Effector CD8-positive, alpha-beta T cell (primary cell): Measurements from ENCODE around the gene FRRS1.
"Not testable (repeated sequence)": the region's sequence is repeated elsewhere in the genome, so short reads cannot be mapped to it uniquely, and the experiment has no call there.

ENCODE experiments used
- DNase-seq: peaks from one replicate; lab custom pipeline; 2025; lab: John Stamatoyannopoulos, UW
- total RNA-seq, 4 experiments: gene quantifications; one replicate each; lab custom pipeline; 2026; lab: John Stamatoyannopoulos, UW

FRRS1 gene, protein sequence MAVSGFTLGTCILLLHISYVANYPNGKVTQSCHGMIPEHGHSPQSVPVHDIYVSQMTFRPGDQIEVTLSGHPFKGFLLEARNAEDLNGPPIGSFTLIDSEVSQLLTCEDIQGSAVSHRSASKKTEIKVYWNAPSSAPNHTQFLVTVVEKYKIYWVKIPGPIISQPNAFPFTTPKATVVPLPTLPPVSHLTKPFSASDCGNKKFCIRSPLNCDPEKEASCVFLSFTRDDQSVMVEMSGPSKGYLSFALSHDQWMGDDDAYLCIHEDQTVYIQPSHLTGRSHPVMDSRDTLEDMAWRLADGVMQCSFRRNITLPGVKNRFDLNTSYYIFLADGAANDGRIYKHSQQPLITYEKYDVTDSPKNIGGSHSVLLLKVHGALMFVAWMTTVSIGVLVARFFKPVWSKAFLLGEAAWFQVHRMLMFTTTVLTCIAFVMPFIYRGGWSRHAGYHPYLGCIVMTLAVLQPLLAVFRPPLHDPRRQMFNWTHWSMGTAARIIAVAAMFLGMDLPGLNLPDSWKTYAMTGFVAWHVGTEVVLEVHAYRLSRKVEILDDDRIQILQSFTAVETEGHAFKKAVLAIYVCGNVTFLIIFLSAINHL
- total RNA-seq = 0.10 to 0.91 (median 0.43) reads per million in 4 experiments

DNA sequence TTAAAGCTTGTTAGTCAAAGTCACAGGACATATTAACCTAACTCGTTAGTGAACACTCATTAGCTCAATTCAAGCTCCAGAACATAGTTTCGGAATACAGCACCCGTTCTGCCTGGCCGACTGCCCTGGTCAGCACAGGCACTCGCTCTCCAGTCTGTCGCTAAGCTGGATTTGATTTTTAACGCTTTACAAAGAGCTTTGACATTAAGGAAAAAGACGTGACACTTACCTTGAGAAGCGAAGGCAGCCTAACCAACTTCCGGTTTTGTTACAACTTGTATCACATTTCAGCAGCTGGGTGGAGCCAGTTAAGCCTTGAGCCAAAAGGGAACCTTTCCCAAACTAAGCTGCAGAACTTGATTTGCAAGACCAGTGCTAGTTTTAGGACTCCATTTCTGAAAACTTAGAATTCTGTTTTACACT is at the start of gene FRRS1:
Gene FRRS1, minus strand, starts transcription at position 258 of the 423 bp plus-strand sequence. CDS start 17,867 bp downstream, outside the sequence.
- no peak for DNase-seq

DNA sequence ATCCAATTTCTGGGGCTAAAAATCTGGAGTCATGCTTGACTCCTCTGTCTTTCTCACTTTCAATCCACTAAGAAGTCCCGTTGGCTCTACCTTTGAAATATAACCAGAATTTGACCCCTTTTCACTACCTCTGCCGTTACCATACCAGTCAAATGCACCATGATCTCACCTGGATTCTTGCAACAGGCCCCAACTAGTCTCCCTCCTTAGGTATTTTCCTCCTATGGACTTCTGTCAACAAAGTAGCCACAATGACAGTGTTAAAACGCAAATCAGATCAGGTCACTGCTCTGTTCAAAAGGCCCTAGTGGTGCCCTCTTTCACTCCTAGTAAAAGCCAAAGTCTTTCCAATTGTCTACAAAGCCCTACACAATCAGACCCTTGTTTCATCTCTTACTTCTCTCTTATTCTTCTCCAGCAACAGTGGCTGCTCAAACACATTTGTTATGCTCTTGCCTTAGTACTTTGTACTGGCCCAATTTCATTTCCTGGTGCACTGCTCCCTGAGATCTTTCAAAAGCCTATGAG is 48.0 kb upstream of the FRRS1 start:
- no peak for DNase-seq

DNA sequence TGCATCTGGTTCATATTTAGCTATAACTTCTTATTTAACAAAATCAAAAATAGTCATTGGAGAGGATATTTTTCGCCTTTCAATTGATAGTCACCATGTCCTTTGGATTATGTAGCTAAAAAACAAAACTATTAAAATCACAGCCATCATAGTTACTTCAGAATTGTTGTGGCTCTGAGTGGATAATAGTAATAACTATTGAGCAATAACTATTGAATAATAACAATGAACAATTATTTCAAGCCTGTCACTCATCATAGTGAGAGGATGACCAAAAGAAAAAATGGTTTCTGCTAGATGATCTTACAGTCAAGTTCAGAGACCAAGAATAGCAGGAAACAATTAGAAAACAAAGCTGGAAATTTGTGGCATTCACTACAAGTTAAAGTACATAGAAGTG is 45.3 kb upstream of the FRRS1 start:
- no peak for DNase-seq

DNA sequence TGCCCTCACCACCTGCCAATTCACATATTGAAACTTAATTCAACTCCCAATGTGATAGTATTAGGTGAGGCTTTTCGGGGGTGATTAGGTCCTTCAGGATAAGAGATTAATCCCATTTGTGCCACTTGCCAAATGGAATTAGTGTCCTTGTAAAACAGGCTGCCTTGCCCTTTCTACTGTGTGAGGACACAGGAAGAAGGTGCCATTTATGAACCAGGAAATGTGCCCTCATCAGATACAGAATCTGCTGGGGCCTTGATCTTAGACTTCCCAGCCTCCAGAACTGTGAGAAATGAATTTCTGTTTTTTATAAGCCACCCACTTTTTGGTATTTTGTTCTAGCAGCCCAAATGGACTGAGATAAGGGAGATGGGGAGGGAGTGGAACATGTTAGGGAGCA is 44.6 kb upstream of the FRRS1 start:
- DNase-seq = no peak

DNA sequence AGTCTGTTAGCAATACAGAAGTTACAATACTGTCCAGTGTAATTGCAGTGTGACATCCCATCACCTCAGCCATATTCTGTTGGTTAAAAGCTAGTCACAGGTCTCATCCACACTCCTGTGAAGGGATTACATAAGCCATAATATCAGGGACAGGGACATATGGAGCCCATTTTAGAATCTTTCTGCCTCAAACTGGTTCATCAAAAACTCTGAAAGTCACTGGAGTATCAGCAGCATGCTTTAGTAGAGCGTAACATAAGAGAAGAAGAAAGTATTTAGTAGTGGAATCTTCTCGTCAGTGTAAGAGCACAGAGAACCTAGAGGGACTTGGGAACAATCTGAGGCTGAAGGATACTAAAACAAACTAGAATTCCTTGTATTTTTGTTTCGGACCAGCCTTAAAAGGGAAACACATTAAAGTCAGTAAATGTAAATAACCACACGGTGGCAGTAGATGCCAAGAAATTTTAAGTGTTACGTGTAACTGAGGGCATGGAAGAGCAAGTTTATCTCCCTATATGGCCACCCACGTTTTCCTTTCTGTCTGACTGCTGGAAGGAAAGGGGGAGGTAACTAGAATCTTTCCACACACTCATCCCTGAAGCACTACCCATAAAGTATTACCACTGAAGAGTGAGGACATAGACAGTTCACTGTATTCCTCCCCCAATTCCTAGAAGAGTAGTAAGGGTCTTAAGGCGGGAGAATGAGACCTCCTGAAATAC is 42.1 kb upstream of the FRRS1 start:
- no peak for DNase-seq

DNA sequence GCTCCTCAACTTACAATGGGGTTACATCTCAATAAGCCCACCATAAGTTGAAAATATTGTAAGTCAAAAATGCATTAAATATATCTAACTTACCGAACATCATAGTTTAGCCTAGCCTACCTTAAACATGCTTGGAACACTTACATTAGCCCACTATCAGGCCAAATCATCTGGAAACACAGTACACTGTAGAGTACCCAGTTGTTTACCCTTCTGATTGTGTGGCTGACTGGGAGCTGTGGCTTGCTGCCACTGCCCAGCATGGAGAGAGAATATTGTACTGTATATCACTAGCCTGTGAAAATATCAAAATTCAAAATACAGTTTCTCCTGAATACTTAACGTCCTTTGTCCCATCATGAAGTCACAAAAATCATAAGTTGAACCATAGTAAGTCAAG is 40.4 kb upstream of the FRRS1 start:
- no peak for DNase-seq

DNA sequence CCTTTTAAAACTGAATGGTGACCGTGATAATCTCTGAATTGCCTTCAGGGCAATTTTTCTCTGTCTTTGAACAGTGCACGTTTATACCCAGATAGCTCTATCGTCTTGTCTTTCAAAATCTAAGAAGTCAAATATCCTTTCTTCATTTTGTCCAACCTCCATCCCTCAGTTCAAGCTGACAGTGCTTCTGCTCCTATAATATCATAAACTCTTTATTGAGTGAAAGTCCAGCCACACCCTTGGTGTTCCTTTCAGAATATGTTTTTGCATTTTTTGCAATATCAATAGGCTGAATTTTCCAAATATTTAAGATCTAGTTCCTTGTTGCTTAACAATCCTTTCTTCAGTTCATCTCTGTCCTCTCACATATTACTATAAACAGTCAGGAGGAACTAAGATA is 35.1 kb upstream of the FRRS1 start:
- DNase-seq = no peak

DNA sequence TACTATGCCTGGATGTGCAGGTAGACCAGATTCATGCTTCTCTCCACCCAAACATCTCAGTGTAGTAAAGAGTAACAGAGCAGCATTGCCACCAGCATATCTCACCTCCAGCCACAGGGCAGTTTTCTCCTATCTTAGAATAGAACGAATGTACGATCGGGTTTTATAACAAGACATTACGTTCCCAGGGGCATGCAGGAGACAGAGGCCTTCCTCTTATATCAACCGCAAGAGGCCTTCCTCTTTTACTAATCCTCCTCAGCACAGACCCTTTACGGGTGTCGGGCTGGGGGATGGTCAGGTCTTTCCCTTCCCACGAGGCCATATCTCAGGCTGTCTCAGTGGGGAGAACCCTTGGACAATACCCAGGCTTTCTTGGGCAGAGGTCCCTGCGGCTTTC is 27.4 kb upstream of the FRRS1 start:
- not testable (repeated sequence) for DNase-seq

DNA sequence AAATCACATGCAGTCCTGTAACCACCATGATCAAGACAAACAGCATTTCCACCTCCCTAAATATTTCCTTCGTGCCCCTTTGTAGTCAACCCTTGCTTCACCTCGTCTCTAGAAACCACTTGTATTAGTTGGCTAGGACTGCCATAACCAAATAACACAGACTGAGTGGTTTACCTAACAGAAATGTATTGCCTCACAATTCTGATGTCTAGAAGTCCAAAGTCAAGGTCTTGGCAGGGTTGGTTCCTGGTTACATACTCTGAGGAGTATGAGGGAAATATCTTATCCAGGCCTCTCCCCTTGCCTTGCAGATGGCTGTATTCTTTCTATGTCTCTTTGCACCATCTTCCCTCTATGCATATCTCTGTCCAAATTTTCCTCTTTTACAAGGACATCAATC is 23.3 kb upstream of the FRRS1 start:
- no peak for DNase-seq

DNA sequence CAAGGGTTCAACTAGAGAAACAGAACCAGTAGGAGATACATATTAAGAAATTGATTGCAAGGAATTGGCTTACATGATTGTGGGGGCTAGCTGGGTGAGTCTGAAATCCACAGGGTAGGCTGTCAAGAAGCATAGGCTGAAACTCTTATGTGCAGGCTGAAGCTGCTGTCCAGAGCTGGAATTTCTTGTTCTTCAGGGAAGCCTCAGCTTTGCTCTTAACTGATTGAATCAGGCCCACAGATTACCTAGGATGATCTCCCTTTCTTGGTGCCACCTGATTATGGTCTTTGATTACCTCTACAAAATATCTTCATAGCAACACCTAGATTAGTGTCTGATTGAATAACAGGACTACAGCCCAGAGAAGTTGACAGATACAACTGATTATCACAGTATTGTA is 22.5 kb upstream of the FRRS1 start:
- DNase-seq = no peak

DNA sequence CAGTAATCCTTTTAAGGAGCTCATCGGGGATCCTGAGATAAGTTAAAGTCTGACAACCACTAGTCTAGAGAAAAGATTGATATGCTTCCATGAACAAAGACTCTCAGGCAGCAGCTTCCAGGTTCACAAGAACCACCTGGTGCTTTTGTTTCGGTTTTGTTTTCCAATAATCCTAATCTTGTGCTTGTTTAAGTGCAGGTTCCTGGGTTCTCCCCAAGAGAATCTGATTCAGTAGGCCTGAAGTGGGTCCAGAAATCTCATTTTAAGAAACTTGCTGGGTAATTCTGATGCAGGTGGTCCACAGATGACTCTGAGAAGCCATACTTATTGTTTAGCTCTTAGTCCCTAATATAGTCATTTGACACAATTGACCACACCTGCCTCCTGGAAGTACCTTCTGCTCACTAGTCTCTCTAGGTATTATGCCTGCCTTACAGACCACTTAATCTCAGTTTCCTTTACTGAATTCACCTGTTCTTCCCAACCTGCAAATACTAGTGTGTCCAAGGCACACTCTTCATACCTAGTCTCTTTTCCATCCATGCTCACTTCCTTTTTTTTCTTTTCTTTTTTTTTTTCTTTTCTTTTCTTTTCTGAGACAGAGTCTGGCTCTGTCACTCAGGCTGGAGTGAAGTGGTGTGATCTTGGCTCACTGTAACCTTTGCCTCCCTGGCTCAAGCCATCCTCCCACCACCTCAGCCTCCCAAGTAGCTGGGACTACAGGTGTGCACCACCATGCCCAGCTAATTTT is 20.5 kb upstream of the FRRS1 start:
- DNase-seq = no peak

DNA sequence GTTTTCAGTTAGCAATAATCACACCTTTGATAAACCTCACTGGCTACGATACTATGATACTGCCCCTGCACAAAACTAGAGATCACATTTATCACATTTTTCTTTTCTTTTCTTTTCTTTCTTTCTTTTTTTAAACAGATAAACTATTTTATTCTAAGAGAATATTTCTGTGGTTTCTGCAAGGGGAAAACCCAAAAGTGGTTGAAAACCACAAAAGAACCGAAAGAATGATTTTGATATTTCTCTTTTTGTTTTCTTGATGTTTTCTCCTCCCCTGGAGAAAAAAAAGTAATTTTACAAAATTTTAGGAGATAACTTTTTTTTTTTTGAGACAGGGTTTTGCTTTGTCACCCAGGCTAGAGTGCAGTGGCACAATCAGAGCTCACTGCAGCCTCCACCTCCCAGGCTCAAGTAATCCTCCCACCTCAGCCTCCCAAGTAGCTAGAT is 18.4 kb upstream of the FRRS1 start:
- DNase-seq = no peak

DNA sequence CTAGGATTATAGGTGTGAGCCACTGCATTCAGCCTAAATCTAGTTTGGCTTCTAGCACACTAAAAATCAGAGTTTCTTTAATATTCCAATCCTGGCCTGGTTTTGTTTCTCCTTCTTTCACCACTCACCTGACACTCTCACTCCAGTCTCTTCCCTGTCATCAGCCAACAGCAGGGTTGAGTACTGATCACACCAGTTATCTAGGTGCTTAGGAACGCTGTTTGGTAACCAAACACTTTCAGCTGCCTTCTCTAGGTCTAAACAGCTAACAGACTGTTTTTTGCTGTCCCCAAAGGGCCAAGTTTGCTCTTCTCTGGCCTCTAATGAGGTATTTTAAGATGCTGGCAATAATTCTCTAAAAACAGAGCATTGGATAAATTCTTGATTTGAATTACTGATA is 17.7 kb upstream of the FRRS1 start:
- no peak for DNase-seq

DNA sequence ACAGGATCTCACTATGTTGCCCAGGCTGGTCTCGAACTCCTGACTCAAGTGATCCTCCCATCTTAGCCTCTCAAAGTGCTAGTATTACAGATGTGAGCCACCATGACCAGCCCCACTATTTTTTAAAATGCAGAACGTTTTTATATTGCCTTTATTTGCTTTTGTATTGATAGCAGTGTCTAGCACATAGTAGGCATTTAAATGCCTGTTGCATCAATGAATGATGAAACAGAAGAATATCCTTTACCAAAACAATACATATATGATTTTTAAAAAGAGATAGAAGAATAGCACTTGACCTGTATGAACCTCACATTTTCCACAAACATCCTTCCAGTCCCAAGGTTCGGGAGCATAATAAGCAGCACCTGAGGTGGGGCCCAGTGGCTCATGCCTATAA is 16.5 kb upstream of the FRRS1 start:
- DNase-seq = no peak

DNA sequence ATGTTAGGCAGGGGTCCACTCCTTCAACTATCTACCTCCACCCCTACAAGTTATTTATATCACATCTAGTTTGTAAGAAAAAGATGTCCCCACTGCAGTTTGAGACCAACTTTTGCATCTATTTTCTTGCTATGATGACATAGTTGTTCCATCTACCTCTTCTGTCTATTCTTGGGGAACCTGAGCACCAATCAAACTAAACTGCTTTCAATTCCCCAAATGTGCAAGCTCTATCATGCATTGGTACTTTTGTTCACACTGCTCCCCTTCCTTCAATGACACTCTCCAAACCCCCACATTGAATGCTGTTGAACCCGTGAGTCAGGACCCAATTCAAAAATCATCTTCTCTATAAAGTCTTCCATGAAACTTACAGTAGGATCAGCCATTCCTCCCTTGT is 16.0 kb upstream of the FRRS1 start:
- no peak for DNase-seq

DNA sequence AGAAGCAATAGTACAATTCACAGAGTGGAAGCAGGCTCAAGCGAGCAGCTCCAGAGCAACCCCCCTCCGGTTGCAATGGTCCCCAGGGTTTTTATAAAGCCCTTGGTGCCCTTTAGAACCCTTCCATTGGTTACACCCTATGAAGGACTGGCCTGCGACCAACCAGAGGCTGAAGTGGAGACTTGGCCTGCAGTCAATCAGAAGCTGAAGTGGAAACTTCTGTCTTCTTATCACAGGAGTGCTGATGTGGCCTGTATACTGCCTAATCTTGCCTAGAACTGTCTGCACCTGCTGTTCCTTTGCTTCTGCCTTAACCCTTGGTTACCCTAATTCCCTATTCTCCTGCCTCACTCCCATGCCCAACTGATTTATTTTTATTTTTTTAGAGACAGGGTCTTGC is 15.4 kb upstream of the FRRS1 start:
- no peak for DNase-seq

DNA sequence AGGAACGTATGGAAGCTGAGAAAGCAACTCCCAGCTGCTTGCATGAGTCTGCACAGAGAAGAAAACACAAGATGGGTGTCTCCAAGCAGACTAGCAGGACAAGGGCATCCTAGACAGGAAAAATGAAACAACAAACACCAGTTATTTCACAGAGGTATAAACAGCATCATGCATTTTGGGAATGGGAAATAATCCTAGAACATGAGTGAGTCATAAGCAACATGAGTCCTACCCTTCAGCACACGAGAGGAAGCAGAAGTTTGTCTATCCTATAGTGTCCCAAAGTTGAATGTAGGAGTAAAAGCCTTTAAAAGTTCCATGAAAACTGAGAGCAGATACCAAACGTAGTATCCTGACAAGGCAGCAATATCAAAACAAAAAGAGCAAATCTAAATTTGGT is 11.3 kb upstream of the FRRS1 start:
- DNase-seq = no peak

DNA sequence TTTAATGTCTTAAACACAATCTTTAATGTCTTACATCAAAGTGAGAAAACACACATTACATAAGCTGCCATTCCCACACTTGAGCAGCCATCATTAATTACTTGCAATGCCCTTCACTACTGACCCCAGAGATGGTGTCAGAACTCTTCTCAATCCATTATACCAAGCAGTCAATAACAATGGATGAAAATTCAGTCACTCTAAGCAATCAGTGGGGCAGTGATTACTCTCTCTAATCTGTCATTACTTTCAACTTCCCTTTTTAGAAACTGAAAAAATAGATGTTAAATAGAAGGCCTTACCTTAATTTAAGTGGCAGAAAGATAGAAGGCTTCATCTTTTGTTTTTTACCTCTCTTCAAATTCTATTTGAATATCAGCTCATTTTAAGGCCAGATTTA is 9.7 kb upstream of the FRRS1 start:
- no peak for DNase-seq

DNA sequence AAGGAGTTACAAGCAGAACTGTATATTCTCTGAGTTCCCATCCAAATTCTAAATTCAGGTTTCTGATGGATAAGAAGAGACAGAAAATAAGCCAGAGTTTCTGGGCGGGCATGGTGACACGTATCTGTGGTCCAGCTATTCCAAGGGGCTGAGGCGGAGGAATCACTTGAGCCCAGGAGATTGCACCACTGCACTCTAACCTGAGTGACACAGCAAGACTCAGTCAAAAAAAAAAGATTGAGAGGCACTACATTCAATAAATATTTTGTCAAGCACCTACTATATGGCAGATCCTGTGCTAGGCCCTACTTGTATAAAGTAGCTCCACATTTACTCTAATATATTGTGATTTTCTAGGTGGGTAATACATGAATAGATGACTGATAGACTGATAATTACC is 6.4 kb upstream of the FRRS1 start:
- no peak for DNase-seq

DNA sequence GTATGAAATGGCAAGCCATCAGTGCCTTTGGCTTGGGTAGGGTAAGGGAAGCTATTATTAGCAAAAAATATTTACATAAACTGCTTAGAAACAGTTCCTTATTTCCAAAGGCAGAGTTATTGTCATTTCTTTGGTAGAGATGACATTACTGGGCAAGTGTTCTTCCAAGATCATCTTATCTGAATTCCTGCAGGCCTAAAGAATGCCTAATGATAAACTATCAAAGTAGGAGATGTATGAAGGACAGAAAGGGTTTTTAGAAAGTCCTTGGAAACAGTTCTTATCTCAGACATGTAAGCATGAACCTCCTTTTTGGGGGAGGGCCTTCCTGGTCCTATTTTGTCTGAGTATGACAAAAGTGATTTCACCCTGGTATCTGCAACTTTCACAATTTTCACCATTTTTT is 5.1 kb upstream of the FRRS1 start:
- DNase-seq = no peak

DNA sequence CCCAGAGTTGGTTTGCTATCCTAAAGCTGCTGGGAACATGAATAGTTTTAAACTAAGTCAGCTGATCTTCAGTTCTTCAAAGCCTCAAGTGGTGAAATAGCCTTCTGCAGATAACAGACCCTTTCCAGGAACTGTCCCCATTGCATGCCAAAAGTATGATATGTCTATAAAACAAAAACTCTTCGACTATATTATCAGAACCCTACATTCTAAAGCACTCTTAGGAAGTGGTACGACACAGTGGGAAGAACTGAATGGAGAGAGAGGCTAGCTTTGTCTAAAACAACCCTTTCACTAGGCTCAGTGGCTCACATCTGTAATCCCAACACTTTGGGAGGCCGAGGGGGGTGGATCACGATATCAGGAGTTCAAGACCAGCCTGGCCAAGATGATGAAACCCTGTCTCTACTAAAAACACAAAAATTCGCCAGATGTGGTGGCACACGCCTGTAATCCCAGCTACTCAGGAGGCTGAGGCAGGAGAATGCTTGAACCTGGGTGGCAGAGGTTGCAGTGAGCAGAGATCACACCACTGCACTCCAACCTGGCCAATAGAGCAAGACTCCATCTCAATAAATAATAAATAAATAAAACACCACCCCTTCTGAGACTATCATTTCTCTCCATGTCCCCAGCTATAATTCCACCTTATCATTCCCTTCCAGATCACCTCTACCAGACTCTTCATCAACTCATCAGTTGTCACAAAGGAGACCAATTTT is 2.2 kb upstream of the FRRS1 start:
- no peak for DNase-seq
